Measurements from ENCODE around the gene UVRAG. TPM values are rescaled to one million over a fixed set of nuclear protein-coding genes. Genes with fewer than 3 reads are reported as not detected.

The UVRAG gene
- total and polyA plus RNA-seq, 2 of the 13 experiments (the other 11 are each of a cell fraction or from before 2014, with no cell fraction given) = 9.7 to 17.3 TPM

DNA sequence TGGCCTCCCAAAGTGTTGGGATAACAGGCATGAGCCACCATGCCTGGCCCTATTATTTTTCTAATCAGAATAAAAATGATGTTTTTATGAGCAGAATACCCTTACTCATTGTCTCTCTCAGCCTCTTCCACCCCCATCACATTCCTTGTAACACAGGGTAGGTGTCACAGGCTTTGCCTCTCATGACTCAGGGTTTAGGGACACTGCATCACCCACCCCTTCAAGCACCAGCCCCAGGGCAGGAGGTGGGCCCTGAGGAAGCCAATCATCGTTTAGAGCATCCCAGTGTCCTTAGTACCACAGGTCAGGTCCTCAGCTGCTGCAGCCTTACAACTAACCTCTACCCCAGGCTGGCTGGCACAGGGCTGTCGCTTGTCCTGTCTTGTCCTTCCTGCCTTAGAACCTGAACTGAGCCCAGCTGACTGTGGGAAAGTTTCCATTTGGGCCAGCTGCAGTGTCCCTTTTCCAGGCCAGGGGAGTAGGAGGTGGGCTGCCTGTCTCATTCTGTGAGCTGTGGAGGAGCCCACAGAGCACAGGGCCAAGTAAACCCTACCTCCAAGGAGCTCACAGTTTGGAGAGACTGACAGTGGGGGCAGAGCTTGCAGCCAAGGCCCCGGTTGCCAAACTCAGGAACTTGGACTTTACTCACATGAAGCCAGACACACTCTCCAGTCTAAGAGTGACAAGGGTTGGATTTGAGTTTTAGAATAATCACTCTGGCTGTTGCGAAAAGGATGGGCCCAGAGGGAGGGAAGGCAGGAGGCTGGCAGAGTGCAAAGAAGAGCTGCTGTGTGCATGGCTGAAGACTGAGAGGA lies 19.5 kb upstream of the UVRAG start (continued):
- no peak for TF ChIP-seq REST (IDR thresholded peaks at IDR 0.05; ENCODE audit: borderline replicate concordance in 1 of 2, low read depth in 1 of 2, low read length in 2 of 2)
- TF ChIP-seq CSRNP1 (CRISPR knock-in tag; IDR thresholded peaks at IDR 0.05) = no peak
- peak; percentile 65; the same call in 1 of the 2 replicates for TF ChIP-seq CEBPB (IDR thresholded peaks at IDR 0.05; ENCODE audit: borderline replicate concordance, low read depth, low read length)
- TF ChIP-seq ZBTB38 (CRISPR knock-in tag; IDR thresholded peaks at IDR 0.05) = no peak
- TF ChIP-seq ZBTB42 (CRISPR knock-in tag; IDR thresholded peaks at IDR 0.05) = no peak
- TF ChIP-seq MTF2 (CRISPR knock-in tag; IDR thresholded peaks at IDR 0.05; ENCODE audit: borderline replicate concordance) = no peak
- TF ChIP-seq MEIS1 (CRISPR knock-in tag; IDR thresholded peaks at IDR 0.05; ENCODE audit: borderline replicate concordance) = no peak
- no peak for TF ChIP-seq ATRX (CRISPR knock-in tag; IDR thresholded peaks at IDR 0.05; ENCODE audit: borderline replicate concordance)
- TF ChIP-seq KLF12 (CRISPR knock-in tag; IDR thresholded peaks at IDR 0.05; ENCODE audit: borderline replicate concordance) = no peak
- TF ChIP-seq JUND (CRISPR knock-in tag; IDR thresholded peaks at IDR 0.05) = peak; percentile 54; the same call in 1 of the 2 replicates
- TF ChIP-seq ZNF296 (CRISPR knock-in tag; conservative IDR thresholded peaks at IDR 0.05) = no peak
- TF ChIP-seq ZNF20 (CRISPR knock-in tag; IDR thresholded peaks at IDR 0.05) = no peak
- no peak for TF ChIP-seq ZFAT (CRISPR knock-in tag; conservative IDR thresholded peaks at IDR 0.05)
- no peak for TF ChIP-seq KLF9 (CRISPR knock-in tag; IDR thresholded peaks at IDR 0.05; ENCODE audit: low read depth)
- TF ChIP-seq RFX1 (IDR thresholded peaks at IDR 0.05) = no peak
- TF ChIP-seq, protein P1, sequence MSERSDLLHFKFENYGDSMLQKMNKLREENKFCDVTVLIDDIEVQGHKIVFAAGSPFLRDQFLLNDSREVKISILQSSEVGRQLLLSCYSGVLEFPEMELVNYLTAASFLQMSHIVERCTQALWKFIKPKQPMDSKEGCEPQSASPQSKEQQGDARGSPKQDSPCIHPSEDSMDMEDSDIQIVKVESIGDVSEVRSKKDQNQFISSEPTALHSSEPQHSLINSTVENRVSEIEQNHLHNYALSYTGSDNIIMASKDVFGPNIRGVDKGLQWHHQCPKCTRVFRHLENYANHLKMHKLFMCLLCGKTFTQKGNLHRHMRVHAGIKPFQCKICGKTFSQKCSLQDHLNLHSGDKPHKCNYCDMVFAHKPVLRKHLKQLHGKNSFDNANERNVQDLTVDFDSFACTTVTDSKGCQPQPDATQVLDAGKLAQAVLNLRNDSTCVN (CRISPR knock-in tag; IDR thresholded peaks at IDR 0.05; ENCODE audit: borderline replicate concordance) = no peak
- no peak; the same call in 1 of the 2 replicates for TF ChIP-seq NFYB (CRISPR knock-in tag; IDR thresholded peaks at IDR 0.05)
- no peak for TF ChIP-seq SIN3B (IDR thresholded peaks at IDR 0.05; ENCODE audit: low read length)
- TF ChIP-seq ZNF790 (CRISPR knock-in tag; IDR thresholded peaks at IDR 0.05; ENCODE audit: borderline replicate concordance) = no peak
- TF ChIP-seq BCL6 (CRISPR knock-in tag; IDR thresholded peaks at IDR 0.05) = peak; percentile 37; the same call in 1 of the 2 replicates
- TF ChIP-seq ZNF781 (CRISPR knock-in tag; IDR thresholded peaks at IDR 0.05; ENCODE audit: borderline replicate concordance, not compliant biosample characterization) = peak; percentile 77
- TF ChIP-seq CERS6 (CRISPR knock-in tag; IDR thresholded peaks at IDR 0.05) = no peak
- TF ChIP-seq XBP1 (CRISPR knock-in tag; IDR thresholded peaks at IDR 0.05) = no peak

Measured in HepG2 (cell line).